ENCODE results near the gene ETS1.

The ETS1 gene

DNA sequence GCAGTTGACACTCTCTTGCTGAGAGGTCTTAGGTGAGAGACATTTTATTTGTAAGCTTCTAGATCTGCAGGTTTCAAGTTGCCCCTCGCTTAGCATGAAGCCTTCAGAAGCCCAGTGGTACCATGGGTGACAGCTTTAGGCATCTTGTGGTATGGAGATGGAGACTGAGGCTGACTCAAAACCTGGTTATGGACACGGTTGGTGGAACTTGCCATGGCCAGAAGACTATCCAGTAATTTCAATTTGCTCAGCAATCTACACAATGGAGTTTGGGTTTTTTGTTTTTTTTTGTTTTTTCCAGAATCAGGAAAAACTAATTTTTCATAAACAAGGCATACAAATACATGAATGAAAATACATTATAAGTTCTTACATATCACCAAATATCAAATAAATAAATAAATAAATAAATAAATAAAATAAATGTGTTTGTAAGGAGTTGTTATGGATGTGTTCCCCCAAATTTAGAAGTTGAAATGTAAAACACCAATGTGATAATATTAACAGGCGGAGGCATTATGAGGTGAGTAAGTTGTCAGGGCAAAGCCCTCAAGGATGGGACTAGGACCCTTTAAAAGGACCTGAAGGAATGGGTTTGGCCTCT is 22.6 kb downstream of the ETS1 start:
- DNase-seq, result no peak

DNA sequence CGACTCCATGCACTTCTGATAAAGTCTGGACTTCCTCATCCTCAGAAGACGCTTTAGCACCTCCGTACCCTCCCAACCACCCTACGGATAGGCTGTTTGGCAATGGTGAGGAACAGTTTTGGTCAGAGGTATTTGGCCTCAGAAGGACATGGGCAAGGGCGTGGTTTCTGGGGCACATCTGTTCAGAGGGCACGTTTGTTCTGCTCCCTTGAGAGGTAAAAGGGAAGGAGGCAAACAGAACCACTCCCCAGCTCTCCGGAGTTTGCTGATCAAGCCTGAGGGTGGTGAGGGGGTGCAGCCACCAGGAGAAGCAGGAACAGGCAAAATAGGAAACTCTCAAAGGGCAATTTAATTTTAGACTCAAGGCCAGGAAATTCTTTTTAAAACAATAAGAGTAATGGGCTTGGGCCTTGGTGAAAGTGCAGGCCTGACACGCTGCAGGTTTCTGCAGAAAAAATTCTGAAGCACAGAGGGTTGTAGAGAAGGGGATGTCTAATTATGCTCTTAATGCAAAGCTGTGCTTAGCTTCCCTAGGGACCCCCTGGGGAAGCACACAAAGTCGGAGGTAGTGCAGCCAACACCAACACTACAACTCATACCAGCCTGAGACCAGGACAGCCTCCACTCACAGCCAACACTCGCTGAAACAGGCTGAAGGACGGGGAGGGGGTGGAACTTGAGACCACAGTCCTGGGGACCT is 23.3 kb downstream of the ETS1 start:
- DNase-seq, result no peak

DNA sequence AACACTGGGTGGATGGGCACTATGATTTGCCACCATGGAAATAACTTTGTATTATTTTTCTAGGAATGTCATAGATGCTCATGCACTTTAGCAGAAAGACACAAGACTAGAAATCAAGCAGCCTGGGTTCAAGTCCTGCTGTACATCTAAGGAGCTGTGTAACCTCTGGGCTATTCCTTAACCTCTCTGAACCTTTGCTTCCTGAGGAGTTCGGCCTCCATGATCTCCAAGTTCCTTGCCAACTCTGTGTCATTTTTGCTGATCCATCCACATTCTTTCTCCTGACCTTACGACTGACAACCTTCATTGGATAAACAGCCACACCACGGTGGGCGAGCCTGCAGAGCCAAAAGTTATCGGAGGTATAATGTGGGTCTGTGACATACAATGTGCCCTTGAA is 24.1 kb downstream of the ETS1 start:
- no peak for DNase-seq

DNA sequence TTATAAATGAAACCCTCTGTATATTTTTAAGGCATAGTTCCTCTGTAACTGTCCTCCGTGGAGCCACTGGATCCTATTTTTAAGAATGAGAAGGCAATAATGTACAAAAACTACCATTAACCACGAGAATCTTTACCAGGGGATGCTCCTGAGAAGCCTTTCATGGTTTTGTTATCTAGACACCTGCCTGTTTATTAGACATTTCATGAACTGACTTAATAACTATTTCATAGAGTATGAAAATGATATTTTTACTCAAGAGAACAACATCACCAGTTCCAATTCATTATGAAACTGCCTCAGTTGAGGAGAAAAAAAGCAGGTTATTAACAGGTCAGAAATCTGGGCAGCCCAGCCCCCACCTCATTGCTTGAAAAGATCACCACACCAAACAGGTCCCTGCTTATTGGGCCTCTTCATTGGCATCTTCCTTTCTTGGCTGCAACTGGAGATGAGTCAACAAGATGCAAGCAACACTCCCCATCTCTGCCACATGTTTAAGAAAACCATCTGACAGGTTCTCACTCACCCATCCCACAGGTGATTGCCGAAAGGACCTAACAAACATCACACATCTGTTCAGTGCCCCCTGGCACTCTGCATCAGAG is 27.8 kb downstream of the ETS1 start:
- DNase-seq, result no peak

DNA sequence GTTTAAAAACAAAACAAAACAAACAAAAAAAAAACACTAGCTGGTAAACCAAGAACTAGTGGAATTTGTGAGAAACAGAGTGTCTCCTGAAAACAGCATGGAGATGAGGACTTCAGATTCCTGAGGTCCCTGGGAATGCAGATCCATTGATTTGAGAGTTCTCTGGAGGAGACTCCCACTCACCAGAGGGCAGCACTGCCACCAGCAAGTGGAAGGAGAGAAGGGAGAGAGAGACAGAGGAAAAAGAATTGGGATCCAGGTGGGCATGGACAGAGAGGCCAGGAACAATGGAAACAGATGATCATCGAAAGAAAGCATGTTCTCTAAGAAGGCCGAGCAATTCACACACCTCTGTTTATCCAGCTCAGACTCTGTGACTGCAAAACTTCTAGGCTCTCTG is 31.8 kb downstream of the ETS1 start:
- no peak for DNase-seq

DNA sequence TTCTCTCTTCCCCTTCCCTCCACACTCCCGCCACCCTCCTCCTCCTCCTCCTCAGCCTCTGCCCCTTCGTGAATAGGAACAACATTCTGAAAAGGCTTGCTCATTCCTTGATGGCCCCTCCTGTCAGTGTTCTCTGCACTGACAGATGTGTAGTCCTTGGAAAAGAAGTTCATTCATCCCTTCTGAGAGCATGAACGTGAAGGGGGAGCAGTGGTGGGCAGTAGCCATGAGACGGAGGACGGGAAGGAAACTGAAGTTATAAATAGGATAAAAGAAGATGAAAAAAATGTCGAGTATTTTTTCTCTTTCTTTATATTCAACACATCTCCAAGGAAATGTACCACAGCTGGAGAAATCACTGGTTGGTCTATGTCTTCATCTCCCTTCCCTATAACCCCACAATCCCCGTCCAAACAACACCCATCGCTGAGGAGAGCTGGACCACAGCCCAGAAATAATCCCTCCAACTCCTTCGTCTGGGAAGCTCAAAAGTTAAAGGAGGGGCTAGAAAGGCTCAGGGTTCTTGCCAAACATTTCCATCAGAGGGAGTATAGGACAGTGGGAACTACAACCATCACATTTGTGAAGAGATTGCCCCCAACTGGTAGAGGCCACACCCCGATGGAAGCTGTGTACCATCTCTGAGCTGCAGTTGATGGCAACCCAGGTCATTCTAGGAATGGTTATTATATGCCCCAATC is 33.5 kb downstream of the ETS1 start:
- no peak for DNase-seq

DNA sequence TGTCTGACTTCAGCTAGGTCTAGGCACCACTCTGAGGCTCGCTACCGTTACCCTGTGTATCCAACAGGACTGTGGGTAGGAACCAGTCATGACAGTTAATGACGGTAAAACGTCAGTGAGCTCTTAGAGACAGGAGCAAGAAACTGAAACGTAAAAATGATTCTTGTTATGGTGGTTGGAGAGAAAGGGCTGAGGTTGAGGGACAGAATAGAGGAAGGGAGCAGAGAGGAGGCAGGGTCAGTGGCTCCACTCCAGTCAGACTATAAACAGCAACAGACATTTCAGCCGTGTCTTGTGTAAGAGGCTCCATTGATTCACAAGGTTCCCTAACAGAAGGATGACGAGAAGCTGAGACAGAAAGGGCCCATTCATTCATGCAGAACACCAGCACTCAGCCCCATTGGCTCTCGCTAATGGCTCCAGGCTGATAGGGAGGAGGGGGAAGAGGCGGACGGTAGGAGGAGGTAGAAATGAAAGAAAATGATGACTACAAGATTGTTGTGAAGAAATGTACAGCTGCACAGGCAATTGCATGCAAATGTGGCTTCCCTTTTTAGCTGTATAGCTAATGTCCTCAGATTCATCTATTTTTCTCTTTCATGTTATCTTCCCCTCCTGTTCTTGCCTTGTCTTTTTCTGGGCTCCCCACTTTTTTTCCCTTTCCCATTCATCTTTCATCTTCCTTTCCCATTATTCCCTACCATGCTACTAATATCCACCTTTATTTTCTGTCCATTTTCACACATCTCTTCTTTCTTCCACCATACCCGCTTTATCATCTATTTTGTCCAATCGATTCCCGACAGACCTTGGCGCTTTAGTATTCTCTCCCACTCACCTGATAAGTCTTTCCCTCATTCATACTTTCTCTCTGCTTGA is 34.3 kb downstream of the ETS1 start:
- no peak for DNase-seq

DNA sequence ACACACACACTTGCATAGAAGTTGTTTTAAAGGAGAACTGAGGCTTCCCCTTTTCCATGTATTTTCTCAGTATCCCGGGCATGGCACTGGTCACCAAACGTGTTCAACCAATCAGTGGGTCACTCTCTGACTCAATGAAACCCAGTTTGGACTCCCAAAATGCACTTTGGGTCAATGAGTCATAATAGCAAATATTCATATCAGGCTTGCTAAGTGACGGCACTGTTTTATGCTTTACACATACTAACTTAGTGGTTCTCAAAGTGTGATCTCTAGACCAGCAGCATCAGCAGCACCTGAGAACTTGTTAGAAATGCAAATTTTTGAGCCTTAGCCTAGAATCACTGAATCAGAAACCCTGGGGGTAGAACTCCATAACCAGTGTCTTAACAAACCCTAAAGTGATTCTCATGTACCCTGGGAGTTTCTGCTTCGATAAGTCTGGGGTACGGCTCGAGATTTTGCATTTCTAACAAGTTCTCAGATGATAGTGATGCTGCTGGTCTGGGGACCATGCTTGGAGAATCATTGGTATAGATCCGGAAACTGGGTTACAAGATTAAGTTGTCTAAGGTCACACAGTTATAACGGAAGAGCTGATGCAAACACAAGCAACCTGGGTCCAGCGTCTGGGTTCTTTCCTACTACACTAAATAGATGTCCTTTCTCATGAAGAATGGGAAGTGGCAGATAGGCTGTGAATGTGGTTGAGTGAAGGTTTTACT is 35.6 kb downstream of the ETS1 start:
- DNase-seq, result no peak

DNA sequence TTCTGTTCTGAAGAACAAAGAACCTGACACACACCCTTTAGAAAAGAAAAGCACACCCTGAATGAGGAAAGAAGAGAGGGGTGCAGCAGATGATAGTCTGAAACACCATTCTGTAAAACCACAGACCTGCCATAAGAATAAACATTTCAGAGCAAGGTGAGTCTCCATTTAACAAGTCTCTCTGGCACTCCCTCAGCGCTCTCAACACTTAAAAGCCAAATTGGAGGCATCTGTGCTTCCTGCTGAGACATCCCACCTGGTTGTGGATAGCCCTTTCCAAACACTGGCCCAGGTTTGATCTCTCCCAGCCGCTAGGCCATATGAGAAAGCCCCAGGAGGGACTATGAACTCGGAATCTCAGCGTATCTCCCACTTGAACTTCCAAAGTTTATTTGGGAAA is 36.3 kb downstream of the ETS1 start:
- no peak for DNase-seq

GRCh38 chr11:128550261-128550821 is 37.0 kb downstream of the ETS1 start:
- no peak for DNase-seq

DNA sequence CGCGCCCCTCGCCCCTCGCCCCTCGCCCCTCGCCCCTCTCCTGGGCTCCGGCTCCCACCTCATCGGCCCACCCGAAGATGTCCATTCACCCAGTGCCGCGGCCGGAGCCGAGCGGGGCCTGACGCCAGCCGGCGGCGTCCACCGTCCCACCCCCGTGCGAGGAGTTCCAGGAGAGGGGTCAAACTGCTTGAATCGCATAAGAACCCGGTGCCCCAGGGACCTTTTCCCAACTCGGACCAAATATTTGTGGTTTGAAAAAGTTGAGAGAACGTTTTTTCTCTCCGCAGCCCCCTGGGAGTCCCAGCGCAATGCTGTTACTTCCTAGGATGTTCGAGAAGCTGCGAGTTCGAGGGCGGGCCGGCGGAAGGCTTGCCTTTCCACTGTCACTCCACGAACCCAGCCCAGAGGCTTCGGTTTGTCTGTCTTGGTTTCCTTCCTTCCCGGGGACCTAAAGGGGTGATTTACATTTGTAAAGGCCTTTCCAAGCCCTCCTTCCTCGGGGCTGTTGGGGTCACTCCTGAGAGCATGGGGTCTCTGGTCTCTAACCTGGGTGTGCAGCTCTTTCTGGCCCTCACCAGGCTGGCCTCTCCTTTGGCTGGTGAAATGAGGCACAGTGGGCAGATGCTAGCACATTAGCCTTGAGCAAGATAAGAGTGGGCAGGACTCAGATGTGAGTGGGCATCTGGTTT is 38.0 kb downstream of the ETS1 start:
- no peak for DNase-seq

DNA sequence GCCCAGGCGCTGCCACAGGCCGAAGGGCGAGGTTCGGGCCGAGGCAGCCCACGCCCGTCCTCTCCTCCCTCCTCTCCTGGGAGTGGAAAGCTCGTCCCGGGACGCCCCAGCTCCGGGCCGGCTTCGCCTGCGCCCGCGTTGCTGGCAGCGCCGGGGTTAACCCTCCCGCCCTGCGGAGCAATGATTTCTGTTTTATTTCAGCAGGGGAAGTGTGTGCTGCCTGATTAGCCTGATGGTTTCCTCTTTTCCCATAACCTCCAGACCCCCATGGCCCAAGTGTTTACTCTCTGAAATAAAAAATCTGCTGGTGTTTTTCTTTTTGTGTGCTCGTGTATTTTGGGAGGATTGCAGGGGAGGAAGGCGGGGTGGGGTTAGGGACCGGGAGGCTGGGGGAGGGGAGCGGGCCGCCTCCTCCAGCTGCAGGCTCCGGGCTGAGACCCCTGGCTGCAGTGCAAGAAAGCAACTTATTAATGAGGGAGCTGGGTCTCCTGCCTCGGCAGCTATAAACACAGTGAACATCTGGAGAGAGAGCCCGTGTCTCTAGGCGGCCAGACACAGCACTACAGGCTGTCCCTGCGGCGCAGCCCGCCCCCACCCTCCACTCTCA is 38.6 kb downstream of the ETS1 start:
- peak; percentile 74 for DNase-seq

DNA sequence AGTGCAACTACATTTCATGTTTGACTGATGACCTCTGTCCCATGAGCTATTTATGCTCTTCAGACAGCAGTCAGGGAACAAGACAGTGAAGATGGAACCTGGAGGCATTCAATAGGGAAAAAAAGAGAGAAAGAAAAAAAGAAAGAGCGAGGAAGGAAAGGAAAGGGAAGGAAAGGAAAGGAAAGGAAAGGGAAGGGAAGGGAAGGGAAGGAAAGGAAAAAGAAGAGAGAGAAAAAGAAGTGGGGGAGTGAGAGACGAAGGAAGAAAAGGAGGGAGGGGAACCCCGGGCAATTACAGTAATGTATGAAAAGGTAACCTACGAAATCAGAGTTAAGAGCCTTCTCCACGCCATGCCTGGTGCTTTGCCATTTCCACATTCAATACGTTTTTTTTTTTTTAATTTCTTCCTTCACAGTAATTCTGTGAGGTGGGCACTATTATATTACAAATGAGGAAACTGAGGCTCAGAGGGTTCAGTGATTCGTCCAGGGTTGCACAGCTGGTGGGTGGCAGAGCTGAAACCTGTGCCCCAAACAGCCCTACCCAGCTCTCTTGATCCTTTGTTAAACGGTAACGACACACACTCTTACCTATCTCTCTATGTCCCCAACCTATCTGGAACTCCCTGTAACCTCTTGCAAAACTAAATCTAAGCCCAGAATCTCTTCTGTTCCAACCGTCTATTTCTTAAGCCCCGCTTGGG is 39.3 kb downstream of the ETS1 start:
- DNase-seq, result no peak

- no peak for DNase-seq
Observed at GRCh38 chr11:128546916-128547315, 40.4 kb downstream of the ETS1 start.

- no peak for DNase-seq
Observed at GRCh38 chr11:128544471-128545051, 42.8 kb downstream of the ETS1 start.

DNA sequence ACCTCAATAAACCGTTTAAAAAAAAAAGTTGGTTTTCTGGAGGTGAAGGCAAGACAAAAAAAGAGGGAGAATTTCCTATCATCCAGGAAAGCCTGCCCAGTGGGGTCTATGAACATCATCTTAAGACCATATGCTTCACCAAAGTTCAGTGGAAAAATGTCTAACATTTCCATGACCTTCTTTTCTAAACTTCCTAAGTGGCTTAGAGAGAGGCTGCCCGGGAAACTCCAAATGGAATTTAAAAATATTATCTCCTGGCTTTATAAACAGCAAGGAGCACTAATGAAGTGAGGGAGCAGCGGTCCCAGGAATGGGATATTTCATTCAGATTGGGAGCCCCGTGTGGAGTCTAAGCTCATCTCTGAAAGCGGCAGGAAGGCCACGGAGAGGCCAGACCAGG is 46.9 kb downstream of the ETS1 start:
- DNase-seq, result no peak

GRCh38 chr11:128536506-128536905 is 50.9 kb downstream of the ETS1 start:
- DNase-seq, result no peak

DNA sequence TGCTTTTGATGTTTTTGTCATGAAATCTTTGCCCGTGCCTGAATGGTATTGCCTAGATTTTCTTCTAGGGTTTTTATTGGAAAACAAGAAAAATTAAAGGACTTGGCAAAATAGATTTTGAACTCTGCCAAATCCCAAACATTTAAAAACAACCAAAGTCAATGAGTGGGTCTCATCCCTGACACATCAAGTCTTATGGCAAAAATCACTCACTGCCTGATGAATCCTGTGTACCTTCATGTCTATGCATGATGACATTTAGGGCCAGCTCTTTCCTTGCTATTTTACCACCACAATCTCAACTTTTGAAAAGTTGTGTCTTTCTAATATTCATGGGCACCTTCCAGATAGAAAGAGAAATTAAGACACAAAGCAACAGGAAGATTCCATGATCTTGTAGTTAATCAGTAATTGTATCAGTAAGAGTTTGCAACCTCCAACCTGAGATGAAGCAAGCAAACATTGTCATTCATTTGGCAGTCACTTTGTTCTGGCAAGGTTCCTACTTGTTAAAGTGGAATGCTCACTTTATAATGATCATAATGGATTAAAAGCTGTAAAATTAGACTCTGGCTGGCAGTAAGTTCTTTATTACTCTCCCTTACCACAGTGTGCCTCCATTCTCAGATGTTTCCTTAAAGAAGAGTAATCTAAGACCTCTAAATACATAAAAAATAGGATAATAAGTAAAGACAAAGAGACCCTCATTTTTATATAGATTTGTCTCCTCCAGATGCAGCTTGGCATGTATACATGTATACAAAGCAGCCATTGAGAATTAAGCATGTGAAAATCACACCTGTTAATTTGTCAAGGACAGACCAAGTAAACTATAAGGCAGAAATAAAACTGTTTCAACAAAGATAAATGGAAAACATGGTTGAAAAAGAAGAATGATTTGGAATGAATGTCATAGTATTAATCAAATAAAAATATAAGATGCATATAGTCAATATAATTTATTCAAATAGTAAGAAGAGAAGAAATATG is 51.6 kb downstream of the ETS1 start:
- no peak for DNase-seq

Measured in KG1 (cell line).